ENCODE measurements around the gene GLB1L3. TPM values are rescaled to one million over a fixed set of nuclear protein-coding genes. Genes with fewer than 3 reads are reported as not detected.

Gene GLB1L3
- total RNA-seq, 2 donors from 2014 or later, result 2.3 to 7.1 TPM

DNA sequence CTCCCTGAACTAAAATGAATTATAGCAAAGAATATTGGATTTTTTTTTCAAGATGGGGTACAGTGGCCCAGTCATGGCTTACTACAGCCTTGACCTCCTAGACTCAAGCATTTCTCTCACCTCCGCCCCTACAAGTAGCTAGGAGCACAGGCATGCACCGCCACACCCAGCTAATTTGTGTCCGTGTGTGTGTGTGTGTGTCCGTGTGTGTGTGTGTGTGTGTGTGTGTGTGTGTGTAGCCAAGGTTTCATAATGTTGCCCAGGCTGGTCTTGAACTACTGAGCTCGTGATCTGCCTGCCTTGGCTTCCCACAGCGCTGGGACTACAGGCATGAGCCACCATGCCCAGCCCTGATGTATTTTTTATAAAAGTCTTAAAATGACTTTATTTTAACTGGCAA, 35.6 kb upstream of the GLB1L3 start:
- peaks cover 57% of the 10 kb centered on the region for H3K36me3 ChIP-seq (ENCODE audit: control insufficient read depth, insufficient read depth, low read length)
- no peaks in the 10 kb centered on the region for H3K9me3 ChIP-seq (ENCODE audit: control insufficient read depth, low read length)
- TF ChIP-seq, protein P1, sequence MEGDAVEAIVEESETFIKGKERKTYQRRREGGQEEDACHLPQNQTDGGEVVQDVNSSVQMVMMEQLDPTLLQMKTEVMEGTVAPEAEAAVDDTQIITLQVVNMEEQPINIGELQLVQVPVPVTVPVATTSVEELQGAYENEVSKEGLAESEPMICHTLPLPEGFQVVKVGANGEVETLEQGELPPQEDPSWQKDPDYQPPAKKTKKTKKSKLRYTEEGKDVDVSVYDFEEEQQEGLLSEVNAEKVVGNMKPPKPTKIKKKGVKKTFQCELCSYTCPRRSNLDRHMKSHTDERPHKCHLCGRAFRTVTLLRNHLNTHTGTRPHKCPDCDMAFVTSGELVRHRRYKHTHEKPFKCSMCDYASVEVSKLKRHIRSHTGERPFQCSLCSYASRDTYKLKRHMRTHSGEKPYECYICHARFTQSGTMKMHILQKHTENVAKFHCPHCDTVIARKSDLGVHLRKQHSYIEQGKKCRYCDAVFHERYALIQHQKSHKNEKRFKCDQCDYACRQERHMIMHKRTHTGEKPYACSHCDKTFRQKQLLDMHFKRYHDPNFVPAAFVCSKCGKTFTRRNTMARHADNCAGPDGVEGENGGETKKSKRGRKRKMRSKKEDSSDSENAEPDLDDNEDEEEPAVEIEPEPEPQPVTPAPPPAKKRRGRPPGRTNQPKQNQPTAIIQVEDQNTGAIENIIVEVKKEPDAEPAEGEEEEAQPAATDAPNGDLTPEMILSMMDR (conservative IDR thresholded peaks at IDR 0.05), result no peak
- DNase-seq, result no peak
- H3K9ac ChIP-seq (ENCODE audit: extremely low read depth, low read length, poor library complexity, severe bottlenecking), result no peak overlapping the region
- H3K4me3 ChIP-seq (ENCODE audit: low read length), result no peak overlapping the region
- H3K27ac ChIP-seq (ENCODE audit: low read depth, low read length), result no peak overlapping the region
- Mint-ChIP-seq H3K27ac (no peak overlapping the region), H3K4me1 (peaks cover 15% of the 10 kb centered on the region), H3K4me3 (no peak overlapping the region), H3K9me3 (no peaks in the 10 kb centered on the region), H3K27me3 (ENCODE audit: insufficient read depth) (no peaks in the 10 kb centered on the region), H3K36me3 (ENCODE audit: low read depth) (peaks cover 43% of the 10 kb centered on the region)
- peaks cover 5% of the 10 kb centered on the region for H3K4me1 ChIP-seq (ENCODE audit: control insufficient read depth, insufficient read depth, low read length)
- H3K27me3 ChIP-seq (ENCODE audit: control insufficient read depth, insufficient read depth, low read length, poor library complexity, severe bottlenecking), result no peaks in the 10 kb centered on the region
- 79% methylated on average over 6 of the region's 6 CpGs; no CpG with 5 or more reads in 1 of the 2 experiments for WGBS, 2 experiments (ENCODE audit: insufficient coverage in 1 of 2, insufficient read length in 1 of 2)

DNA sequence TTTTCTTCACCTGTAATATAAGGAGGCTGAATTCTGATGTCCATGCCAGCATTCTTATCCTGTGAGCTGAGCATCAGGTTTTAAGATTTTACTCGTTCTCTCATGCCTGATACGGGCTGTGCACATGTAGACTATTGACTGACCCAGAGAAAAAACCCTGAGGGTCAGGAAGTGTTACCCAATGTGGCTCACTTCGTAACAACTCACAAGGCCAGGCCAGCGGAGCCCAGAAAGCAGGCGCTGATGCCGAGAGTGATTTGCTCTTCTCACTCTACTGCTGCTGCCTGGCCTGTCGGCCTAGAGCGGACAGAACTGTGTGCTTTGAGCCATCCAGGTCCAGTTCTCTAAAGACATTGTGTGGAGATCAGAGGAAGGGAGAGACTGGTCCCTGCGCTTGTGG, 33.8 kb upstream of the GLB1L3 start:
- Histone ChIP-seq H3K27me3 (ENCODE audit: control insufficient read depth, insufficient read depth, low read length, poor library complexity, severe bottlenecking) (no peaks in the 10 kb centered on the region), H3K9me3 (ENCODE audit: control insufficient read depth, low read length) (no peaks in the 10 kb centered on the region), H3K36me3 (ENCODE audit: control insufficient read depth, insufficient read depth, low read length) (peaks cover 58% of the 10 kb centered on the region), H3K4me3 (ENCODE audit: low read length) (no peak overlapping the region), H3K9ac (ENCODE audit: extremely low read depth, low read length, poor library complexity, severe bottlenecking) (no peak overlapping the region), H3K4me1 (ENCODE audit: control insufficient read depth, insufficient read depth, low read length) (peaks cover 5% of the 10 kb centered on the region), H3K27ac (ENCODE audit: low read depth, low read length) (no peak overlapping the region)
- DNase-seq, result no peak
- Mint-ChIP-seq H3K27ac (no peak overlapping the region), H3K36me3 (ENCODE audit: low read depth) (peaks cover 47% of the 10 kb centered on the region), H3K4me1 (peaks cover 9% of the 10 kb centered on the region), H3K4me3 (no peak overlapping the region), H3K9me3 (no peaks in the 10 kb centered on the region), H3K27me3 (ENCODE audit: insufficient read depth) (no peaks in the 10 kb centered on the region)
- TF ChIP-seq, protein P1 (conservative IDR thresholded peaks at IDR 0.05), result no peak
- WGBS, 2 experiments (ENCODE audit: insufficient coverage in 1 of 2, insufficient read length in 1 of 2), result 88 to 94% methylated on average over 7 to 8 of the region's 9 CpGs

DNA sequence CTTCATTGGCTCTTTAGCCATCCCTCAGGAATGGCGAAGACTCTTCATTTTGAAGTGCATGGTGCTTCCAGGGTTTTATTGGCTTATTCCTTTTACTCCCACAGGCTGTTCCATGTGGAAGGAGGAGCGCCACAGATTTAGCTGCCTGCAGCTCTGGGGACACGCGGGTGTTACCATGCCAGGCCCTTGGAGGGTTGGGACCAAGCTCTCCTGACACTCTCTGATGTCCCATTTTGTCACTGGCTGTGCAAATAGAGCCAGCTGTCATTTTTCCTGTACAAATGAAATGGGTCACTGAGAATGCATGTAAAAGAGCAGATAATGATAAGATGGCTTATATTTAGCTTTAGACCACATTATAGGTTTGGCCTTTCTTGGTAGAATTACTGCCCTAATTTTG, 32.3 kb upstream of the GLB1L3 start:
- 88 to 96% methylated on average over 4 of the region's 4 CpGs for WGBS, 2 experiments (ENCODE audit: insufficient coverage in 1 of 2, insufficient read length in 1 of 2)
- Mint-ChIP-seq H3K4me3 (no peak overlapping the region), H3K27ac (no peak overlapping the region), H3K36me3 (ENCODE audit: low read depth) (peaks cover 49% of the 10 kb centered on the region), H3K27me3 (ENCODE audit: insufficient read depth) (no peaks in the 10 kb centered on the region), H3K4me1 (peaks cover 9% of the 10 kb centered on the region), H3K9me3 (no peaks in the 10 kb centered on the region)
- TF ChIP-seq, protein P1 (conservative IDR thresholded peaks at IDR 0.05), result no peak
- DNase-seq, result no peak
- peaks cover 73% of the 10 kb centered on the region for H3K36me3 ChIP-seq (ENCODE audit: control insufficient read depth, insufficient read depth, low read length)
- H3K27ac ChIP-seq (ENCODE audit: low read depth, low read length), result no peak overlapping the region
- H3K4me1 ChIP-seq (ENCODE audit: control insufficient read depth, insufficient read depth, low read length), result peaks cover 5% of the 10 kb centered on the region
- H3K9me3 ChIP-seq (ENCODE audit: control insufficient read depth, low read length), result no peaks in the 10 kb centered on the region
- no peak overlapping the region for H3K9ac ChIP-seq (ENCODE audit: extremely low read depth, low read length, poor library complexity, severe bottlenecking)
- no peaks in the 10 kb centered on the region for H3K27me3 ChIP-seq (ENCODE audit: control insufficient read depth, insufficient read depth, low read length, poor library complexity, severe bottlenecking)
- no peak overlapping the region for H3K4me3 ChIP-seq (ENCODE audit: low read length)

All from endodermal cell (in vitro differentiated cells).